ENCODE results near the gene IPCEF1.

IPCEF1 gene

DNA sequence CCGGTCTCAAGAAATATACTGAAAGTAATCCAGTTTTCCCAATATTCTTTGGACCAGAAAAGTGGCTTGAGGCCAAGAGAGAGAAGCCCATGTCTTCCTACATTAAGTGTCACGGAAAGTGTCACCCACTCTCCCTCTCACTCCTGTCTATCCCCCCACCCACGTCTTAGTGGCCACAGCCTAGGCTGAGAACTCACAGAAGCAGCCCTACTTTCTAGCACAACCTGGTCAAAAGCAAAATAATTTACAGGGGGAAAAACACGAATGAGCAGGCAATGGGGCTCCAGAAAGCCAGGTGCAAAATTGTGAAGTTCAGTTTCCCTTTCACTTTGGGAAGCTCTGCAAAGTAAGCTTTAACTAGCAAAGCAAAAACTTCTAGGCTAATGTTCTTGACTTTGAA, 199.5 kb downstream of the IPCEF1 start:
- peak in 2 of 5 experiments; percentile 11 to 42 for DNase-seq

DNA sequence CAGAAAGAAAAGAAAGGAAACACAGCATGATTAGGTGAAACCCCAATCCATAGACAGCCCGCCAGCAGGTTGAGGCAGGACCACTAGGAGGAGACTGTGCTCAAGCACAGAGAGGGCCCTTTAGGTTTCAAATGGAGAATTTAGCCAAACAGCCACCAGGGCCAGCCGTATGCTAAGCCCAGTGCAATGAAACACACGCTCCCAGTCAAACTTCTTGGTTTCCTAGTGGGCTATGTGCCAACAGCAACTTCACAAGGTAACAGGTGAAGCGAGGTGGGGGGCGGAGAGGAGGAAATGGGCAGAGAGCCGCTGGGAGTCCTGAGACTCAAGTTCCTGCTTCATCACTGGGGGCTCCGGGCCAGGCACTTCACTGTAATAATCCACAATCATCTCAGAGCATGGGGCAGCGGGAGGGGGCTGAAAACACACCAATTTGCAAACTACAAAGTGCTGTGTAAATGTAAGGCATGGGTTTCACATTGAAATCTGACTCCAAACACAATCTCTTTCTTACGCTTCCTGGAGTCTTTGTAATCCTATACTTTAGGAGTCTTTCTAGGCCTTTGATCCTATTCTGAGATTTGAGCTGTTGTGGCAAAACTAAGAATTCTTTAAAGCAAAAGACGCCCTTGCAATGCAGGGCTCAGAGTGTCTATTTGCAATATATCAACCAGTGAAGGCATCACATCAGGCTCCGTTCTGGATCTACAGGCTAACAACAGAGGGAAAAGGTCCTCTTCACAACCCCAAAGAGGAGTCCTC, 200.3 kb downstream of the IPCEF1 start:
- peak in 4 of 5 experiments; percentile 34 to 74 (median 46) for DNase-seq

GRCh38 chr6:154154389-154154967, 202.1 kb downstream of the IPCEF1 start:
- DNase-seq, result peak in 4 of 5 experiments; percentile 38 to 69 (median 46)

GRCh38 chr6:154143753-154144152, 212.8 kb downstream of the IPCEF1 start:
- DNase-seq, result no peak

GRCh38 chr6:154140743-154141142, 215.9 kb downstream of the IPCEF1 start:
- no peak for DNase-seq

DNA sequence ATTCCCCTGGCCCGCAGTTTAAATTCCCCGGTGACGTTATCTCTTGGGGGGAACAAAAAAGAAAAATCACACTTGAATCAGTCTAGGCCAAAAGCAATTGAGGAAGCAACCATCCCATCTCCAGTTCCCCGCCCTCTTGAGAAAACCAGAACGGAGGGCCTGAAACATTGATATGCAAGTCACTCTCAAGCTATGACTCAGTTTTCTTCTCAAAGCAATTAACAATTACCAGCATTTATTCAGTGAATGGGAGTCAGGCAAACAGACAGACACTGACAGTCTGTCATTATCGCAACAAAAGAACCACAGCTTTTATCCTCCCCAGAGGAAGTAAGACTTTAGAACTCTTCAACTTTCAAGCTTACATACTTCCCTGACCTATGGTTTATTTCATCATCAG, 216.7 kb downstream of the IPCEF1 start:
- DNase-seq, result no peak

DNA sequence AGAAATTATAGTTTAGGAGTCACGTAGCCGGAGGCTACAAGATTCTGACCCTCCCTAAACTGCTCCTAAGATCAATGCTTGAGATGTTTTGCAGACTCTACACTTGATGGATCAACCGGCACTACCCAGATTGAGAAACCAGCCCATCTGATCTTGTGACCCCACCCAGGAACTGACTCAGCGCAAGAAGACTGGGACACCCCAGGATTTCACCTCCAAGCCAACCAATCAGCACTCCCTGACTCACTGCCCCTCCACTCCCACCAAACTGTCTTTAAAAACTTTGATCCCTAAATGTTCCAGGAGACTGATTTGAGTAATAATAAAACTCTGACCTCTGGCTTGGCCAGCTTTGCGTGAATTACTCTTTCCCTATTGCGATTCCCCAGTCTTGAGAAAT, 217.8 kb downstream of the IPCEF1 start:
- DNase-seq, result no peak

- no peak for DNase-seq
Measured at GRCh38 chr6:154134471-154135147, 222.0 kb downstream of the IPCEF1 start.

DNA sequence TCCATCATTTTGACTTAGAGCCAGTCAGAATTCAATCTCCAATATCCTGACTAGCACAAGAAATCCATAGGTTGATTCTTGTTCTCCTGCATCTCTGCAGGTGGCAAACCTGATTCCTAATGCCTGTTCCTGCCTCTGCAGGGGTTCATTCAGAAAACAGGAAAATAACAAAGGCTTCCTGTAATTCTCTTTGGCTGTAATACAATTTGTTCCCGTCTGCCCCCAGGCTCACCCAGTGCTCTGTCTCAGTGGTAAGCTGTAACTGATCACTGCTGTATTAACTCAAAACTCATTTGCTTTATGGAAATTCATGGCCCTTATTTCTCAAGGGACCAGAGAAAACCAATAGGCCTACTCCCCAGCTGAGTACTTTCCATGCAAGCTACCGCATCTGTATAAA, 228.9 kb downstream of the IPCEF1 start:
- DNase-seq, result no peak

DNA sequence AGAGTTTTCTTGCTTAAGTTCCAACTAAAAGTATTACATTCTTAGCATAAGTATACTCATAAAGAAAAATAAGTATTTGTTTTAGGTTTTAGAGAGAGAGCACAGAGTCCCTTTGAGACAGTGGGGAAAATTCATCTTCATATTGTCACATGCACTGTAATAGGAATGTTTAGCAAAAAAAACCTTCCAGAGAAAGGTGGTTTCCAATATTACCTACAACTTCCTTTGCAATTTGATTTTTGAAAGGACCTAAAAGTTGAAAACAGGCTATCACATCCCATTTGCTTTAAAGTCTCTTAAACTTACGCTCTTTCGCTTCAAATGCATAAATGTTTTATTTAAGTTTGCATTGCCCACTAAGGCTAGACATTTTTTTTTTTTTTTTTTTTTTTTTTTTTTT, 231.2 kb downstream of the IPCEF1 start:
- no peak for DNase-seq

DNA sequence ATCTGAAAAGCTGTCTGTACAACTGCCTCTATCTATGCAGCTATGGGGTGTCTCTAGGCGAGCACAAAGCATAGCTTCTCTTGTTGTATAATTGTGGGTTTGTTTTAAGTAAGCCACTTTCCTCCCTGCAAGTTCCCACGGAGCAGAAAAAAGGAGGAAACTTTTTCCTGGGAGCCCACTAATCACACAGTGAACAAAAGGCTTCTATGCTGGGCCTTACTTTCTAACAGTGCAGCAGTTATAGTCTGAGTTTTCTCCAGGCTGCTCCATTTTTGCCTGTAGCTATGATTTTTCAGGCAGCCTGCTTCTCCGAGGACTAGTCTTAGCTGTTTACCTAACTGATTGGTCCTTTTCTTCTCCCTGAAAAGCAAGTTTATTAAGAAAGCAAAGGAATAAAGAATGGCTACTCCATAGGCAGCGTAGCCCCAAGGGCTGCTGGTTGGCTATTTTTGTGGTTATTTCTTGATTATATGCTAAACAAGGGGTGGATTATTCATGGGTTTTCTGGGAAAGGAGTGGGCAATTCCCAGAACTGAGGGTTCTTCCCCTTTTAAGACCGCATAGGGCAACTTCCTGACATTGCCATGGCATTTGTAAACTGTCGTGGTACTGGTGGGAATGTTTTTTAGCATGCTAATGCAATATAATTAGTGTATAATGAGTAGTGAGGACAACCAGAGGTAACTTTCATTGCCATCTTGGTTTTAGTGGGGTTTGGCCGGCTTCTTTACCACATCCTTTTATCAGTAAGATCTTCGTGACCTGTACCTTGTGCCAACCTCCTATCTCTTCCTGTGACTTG, 233.2 kb downstream of the IPCEF1 start:
- no peak for DNase-seq

DNA sequence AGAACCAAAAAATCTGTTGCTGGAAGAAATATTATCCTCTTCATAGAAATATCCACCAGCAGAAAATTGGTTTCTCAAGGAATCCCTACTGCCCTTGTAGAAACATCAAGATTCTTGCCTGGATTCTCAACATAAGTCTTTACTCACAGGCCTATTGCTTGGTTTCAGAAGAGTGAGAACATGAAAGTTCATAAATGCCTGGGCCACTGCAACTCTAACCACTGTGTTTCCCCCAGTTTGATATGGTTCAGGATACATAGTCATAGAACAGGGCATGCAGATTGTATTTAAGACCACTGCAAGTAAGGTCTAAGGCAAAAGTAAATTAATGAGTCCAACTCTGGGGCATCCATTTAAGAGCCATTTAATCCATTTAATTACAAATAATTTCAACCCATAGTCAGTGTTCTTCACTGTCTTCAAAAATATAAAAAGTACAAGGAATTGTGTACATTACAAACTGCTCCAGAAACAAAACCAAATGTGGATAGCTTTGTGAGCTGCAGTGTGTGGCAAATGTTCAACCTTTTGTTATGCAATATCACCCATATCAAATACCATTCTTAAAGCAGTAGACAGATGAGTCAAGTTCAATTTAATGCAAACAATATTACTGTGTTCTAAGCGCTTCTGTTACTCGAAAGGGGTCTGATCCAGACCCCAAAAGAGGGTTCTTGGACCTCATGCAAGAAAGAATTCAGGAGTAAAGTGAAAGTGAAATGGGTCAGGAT, 234.2 kb downstream of the IPCEF1 start:
- DNase-seq, result no peak

- no peak for DNase-seq
Measured at GRCh38 chr6:154117485-154117884, 239.1 kb downstream of the IPCEF1 start.

GRCh38 chr6:154113392-154113791, 243.2 kb downstream of the IPCEF1 start:
- no peak for DNase-seq

GRCh38 chr6:154112181-154112809, 244.3 kb downstream of the IPCEF1 start:
- DNase-seq, result no peak

DNA sequence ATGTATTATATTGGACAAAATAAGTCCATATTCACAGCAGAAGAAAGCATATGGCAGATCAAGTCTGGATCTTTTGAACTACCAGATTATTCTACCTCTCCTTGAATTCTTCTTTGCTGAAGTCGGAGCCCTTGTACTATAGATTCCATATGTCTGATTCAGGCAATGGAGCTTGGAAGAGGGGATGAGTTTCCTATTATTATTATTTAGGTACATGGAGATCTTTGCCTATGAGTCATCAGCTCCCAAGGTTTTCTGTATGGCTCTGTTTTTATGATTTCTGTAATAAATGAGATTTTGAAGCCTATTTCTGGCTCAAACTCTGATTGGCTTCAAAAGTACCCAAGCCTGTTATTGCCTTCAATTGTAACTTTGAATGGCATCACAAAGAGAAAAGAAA, 245.6 kb downstream of the IPCEF1 start:
- no peak for DNase-seq

DNA sequence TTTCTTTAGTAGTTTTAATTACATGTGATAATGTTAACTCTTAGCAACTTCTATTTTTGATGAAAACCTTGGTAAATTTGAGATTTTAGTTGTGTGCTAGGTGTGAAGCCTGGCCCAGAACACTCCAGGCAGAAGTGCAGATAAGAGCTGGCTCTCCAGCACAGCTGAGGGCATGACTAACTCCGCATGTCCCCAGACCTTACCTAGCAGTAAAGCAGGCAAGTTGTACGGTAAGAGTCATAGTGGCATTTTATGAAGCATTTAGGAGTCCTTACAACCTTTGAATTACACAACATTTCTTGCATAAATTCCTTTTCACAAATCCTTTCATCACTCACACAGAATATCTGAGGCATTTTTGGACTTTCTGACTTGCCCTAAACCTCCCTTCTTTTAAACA, 250.4 kb downstream of the IPCEF1 start:
- no peak for DNase-seq
